Endodermal cell (in vitro differentiated cells): ENCODE results near the gene SCGN. TPM values are rescaled to one million over a fixed set of nuclear protein-coding genes. Genes with fewer than 3 reads are reported as not detected.

ENCODE experiments used
- DNase-seq: peaks from one replicate; pipeline ENCODE4 v3.0.0-alpha.2; 2017
- H3K27ac ChIP-seq: 2 replicates; pipeline ENCODE4 v1.5.1; 2013; ENCODE audit warnings: mild to moderate bottlenecking, low read depth, low read length, moderate library complexity
- H3K27me3 ChIP-seq: 2 replicates; pipeline ENCODE4 v1.6.1; 2013; ENCODE audit warnings: mild to moderate bottlenecking, low read length, moderate library complexity; ENCODE audit not compliant: insufficient read depth, control insufficient read depth, poor library complexity, severe bottlenecking
- H3K36me3 ChIP-seq: 2 replicates; pipeline ENCODE4 v1.7.0; 2013; ENCODE audit warnings: mild to moderate bottlenecking, low read length, moderate library complexity; ENCODE audit not compliant: control insufficient read depth, insufficient read depth
- H3K4me1 ChIP-seq: one replicate; pipeline ENCODE4 v1.7.0; 2013; ENCODE audit warnings: low read length; ENCODE audit not compliant: control insufficient read depth, insufficient read depth
- H3K4me3 ChIP-seq: 2 replicates; pipeline ENCODE4 v1.5.1; 2013; ENCODE audit warnings: mild to moderate bottlenecking, low read length, moderate library complexity
- H3K9ac ChIP-seq: 2 replicates; pipeline ENCODE4 v1.6.1; 2013; ENCODE audit warnings: mild to moderate bottlenecking, low read length, moderate library complexity; ENCODE audit not compliant: poor library complexity, severe bottlenecking; ENCODE audit errors: extremely low read depth
- H3K9me3 ChIP-seq: 2 replicates; pipeline ENCODE4 v1.6.1; 2013; ENCODE audit warnings: mild to moderate bottlenecking, low read length, moderate library complexity; ENCODE audit not compliant: control insufficient read depth
- H3K27ac Mint-ChIP-seq: 2 replicates; pipeline ENCODE4 v1.8.0; 2020; ENCODE audit warnings: mixed read lengths
- H3K27me3 Mint-ChIP-seq: 2 replicates; pipeline ENCODE4 v1.8.0; 2021; ENCODE audit warnings: mild to moderate bottlenecking, mixed read lengths; ENCODE audit not compliant: insufficient read depth
- H3K36me3 Mint-ChIP-seq: 2 replicates; pipeline ENCODE4 v1.8.0; 2020; ENCODE audit warnings: low read depth, mixed read lengths
- H3K4me1 Mint-ChIP-seq: 2 replicates; pipeline ENCODE4 v1.8.0; 2020; ENCODE audit warnings: mixed read lengths
- H3K4me3 Mint-ChIP-seq: 2 replicates; pipeline ENCODE4 v1.8.0; 2020; ENCODE audit warnings: mild to moderate bottlenecking, moderate library complexity, mixed read lengths
- H3K9me3 Mint-ChIP-seq: 2 replicates; pipeline ENCODE4 v1.8.0; 2020; ENCODE audit warnings: mild to moderate bottlenecking, mixed read lengths
- WGBS, 2 experiments: methylation state at CpG; one replicate each; pipeline versions ENCODE4 v1.1.5 to v1.1.7; 2013; ENCODE audit warnings: missing lambda C conversion rate in 2 of 2, mixed read lengths in 1 of 2; ENCODE audit not compliant: insufficient coverage in 1 of 2, insufficient read length in 1 of 2; 5-methylcytosine and 5-hydroxymethylcytosine counted together
- total RNA-seq, 2 donors: library from RNA; stranded (reverse); fragmentation: NEBNext Ultra II Directional in 1 of 2; extraction: Animal tissue kit (Norgen Biotek cat#: 25700) in 1 of 2; gene quantifications; 2 replicates in 1 of 2; 3 replicates in 1 of 2; pipeline ENCODE4 v1.2.1, GENCODE V29; 2021
- TF ChIP-seq, protein P1 (sequence below): fragments of 200-600 bp; sonication (generic); conservative IDR thresholded peaks from 2 replicates; pipeline ENCODE4 v1.5.0; 2021; ENCODE audit warnings: antibody characterized with exemption, mild to moderate bottlenecking

Gene SCGN
- total RNA-seq, 2 donors from 2014 or later = not detected

DNA sequence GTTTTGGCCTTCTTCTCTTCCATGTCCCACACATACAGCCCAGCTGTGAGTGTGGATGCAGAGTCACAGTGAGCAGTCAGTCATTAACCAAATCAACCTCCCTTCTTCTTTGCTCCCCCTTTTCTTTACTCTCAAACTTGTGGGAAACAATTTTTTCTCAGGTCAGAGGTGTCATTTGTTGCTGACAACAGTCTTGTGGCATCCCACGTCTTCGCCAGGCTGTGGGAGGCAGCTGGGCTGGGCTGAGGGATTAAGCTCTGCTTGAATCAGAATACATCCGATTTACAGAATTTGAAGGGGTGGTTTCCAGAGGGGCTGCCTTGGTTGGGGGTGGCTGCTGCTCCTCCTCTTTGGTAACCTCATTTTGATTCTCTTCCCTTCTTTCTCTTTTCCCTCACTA, 40.5 kb downstream of the SCGN start:
- Histone ChIP-seq H3K9ac (no peak overlapping the region), H3K9me3 (no peaks in the 10 kb centered on the region), H3K4me1 (no peaks in the 10 kb centered on the region), H3K36me3 (no peaks in the 10 kb centered on the region), H3K4me3 (no peak overlapping the region), H3K27ac (no peak overlapping the region), H3K27me3 (no peaks in the 10 kb centered on the region)
- no peak overlapping the region for H3K4me3 Mint-ChIP-seq
- H3K27ac Mint-ChIP-seq = no peak overlapping the region
- TF ChIP-seq, protein P1, sequence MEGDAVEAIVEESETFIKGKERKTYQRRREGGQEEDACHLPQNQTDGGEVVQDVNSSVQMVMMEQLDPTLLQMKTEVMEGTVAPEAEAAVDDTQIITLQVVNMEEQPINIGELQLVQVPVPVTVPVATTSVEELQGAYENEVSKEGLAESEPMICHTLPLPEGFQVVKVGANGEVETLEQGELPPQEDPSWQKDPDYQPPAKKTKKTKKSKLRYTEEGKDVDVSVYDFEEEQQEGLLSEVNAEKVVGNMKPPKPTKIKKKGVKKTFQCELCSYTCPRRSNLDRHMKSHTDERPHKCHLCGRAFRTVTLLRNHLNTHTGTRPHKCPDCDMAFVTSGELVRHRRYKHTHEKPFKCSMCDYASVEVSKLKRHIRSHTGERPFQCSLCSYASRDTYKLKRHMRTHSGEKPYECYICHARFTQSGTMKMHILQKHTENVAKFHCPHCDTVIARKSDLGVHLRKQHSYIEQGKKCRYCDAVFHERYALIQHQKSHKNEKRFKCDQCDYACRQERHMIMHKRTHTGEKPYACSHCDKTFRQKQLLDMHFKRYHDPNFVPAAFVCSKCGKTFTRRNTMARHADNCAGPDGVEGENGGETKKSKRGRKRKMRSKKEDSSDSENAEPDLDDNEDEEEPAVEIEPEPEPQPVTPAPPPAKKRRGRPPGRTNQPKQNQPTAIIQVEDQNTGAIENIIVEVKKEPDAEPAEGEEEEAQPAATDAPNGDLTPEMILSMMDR = no peak
- no peaks in the 10 kb centered on the region for H3K27me3 Mint-ChIP-seq
- 76% methylated on average over 3 of the region's 3 CpGs; no CpG with 5 or more reads in 1 of the 2 experiments for WGBS, 2 experiments
- DNase-seq = no peak
- H3K4me1 Mint-ChIP-seq = no peaks in the 10 kb centered on the region
- no peaks in the 10 kb centered on the region for H3K9me3 Mint-ChIP-seq
- H3K36me3 Mint-ChIP-seq = no peaks in the 10 kb centered on the region

DNA sequence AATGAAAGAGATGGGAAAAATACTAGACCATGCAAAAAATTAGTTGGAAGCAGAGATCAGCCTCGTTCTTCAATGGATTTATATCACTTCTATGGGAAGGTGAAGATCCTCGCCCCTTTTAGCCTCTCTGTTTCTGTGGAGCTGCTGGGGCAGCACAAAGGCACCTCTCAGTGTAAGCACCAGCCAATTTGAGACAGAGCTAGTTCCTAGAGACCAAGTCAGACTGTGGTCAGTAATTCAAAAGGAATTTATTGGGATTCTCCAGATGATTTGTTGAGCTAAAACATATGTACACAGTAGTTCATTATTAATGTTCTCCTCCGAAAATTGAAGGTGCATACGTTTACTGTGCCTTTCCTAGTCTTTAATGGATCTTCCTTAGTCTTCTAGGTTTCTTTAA, 42.4 kb downstream of the SCGN start:
- Mint-ChIP-seq H3K4me1 (no peaks in the 10 kb centered on the region), H3K9me3 (peaks cover 1% of the 10 kb centered on the region), H3K27me3 (no peaks in the 10 kb centered on the region), H3K36me3 (no peaks in the 10 kb centered on the region), H3K27ac (no peak overlapping the region), H3K4me3 (no peak overlapping the region)
- Histone ChIP-seq H3K27me3 (no peaks in the 10 kb centered on the region), H3K36me3 (no peaks in the 10 kb centered on the region), H3K4me3 (no peak overlapping the region), H3K27ac (no peak overlapping the region), H3K9me3 (no peaks in the 10 kb centered on the region), H3K9ac (no peak overlapping the region), H3K4me1 (no peaks in the 10 kb centered on the region)
- 92 to 100% methylated on average over 4 of the region's 4 CpGs for WGBS, 2 experiments
- DNase-seq = no peak
- TF ChIP-seq, protein P1 = no peak

DNA sequence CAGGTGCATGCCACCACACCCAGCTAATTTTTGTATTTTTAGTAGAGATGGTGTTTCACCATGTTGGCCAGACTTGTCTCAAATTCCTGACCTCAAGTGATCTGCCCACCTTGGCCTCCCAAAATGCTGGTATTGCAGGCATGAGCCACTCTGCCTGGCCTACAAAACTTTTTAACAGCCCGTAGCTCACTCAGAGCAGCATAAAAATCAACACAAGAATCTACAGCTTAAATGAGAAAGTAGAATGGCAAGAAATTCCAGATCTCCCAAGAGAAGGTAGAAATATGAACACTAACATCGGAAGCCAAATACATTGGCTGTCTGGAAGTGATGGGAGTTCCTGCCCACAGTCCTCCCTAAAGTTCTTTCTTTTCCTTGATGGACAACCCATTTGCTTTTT, 43.7 kb downstream of the SCGN start:
- Mint-ChIP-seq H3K27ac (no peak overlapping the region), H3K36me3 (no peaks in the 10 kb centered on the region), H3K4me3 (no peak overlapping the region), H3K9me3 (peaks cover 6% of the 10 kb centered on the region), H3K4me1 (no peaks in the 10 kb centered on the region), H3K27me3 (no peaks in the 10 kb centered on the region)
- DNase-seq = no peak
- no peak overlapping the region for H3K9ac ChIP-seq
- TF ChIP-seq, protein P1 = no peak
- no peak overlapping the region for H3K4me3 ChIP-seq
- no peaks in the 10 kb centered on the region for H3K4me1 ChIP-seq
- H3K36me3 ChIP-seq = no peaks in the 10 kb centered on the region
- no peaks in the 10 kb centered on the region for H3K27me3 ChIP-seq
- no peak overlapping the region for H3K27ac ChIP-seq
- H3K9me3 ChIP-seq = no peaks in the 10 kb centered on the region
- 98% methylated on average over 2 of the region's 2 CpGs; no CpG with 5 or more reads in 1 of the 2 experiments for WGBS, 2 experiments
